GM13977 (cell line): ENCODE measurements around the gene ATP5IF1.

ENCODE experiments used
- DNase-seq: peaks from one replicate; pipeline ENCODE4 v3.0.0; 2012; ENCODE audit warnings: low spot score
- CTCF ChIP-seq: IDR thresholded peaks from 2 replicates; pipeline ENCODE4 v1.5.1; 2012; ENCODE audit warnings: mild to moderate bottlenecking, control low read depth; ENCODE audit not compliant: insufficient read depth; ENCODE audit errors: extremely low read depth, missing control alignments
- in situ Hi-C: fragments of 300-500 bp; cut with MboI; formaldehyde crosslinking; loops from one replicate; pipeline ENCODE4 v1.12.0; 2022; ENCODE audit warnings: low sequenced_read_pairs, low pct_unique_long_range_greater_than_20kb, mixed read lengths, inconsistent platforms; ENCODE audit not compliant: unreplicated experiment

Gene ATP5IF1

GRCh38 chr1:28278763-28279162, 42.8 kb downstream of the ATP5IF1 start:
- in situ Hi-C loops, result no loop called here

GRCh38 chr1:28279721-28280120, 43.8 kb downstream of the ATP5IF1 start:
- DNase-seq, result no peak
- in situ Hi-C loops, result no loop called here
- TF ChIP-seq CTCF, result no peak

More at GRCh38 chr1:28278763-28279162, 42.8 kb downstream of the ATP5IF1 start:
- TF ChIP-seq CTCF, result no peak
- no peak for DNase-seq

- DNase-seq, result no peak
- no peak for TF ChIP-seq CTCF
- in situ Hi-C loops, result no loop called here
Observed at GRCh38 chr1:28280501-28280900, 44.6 kb downstream of the ATP5IF1 start.

- TF ChIP-seq CTCF, result no peak
- in situ Hi-C loops, result no loop called here
- DNase-seq, result no peak
Observed at GRCh38 chr1:28280977-28281381, 45.1 kb downstream of the ATP5IF1 start.

GRCh38 chr1:28281608-28282425, 45.9 kb downstream of the ATP5IF1 start:
- no peak for DNase-seq
- in situ Hi-C loops, result no loop called here
- TF ChIP-seq CTCF, result no peak

- DNase-seq, result no peak
Observed at GRCh38 chr1:28282426-28283407, 46.8 kb downstream of the ATP5IF1 start.

More at GRCh38 chr1:28282426-28283407, 46.8 kb downstream of the ATP5IF1 start:
- no peak for TF ChIP-seq CTCF
- in situ Hi-C loops, result no loop called here
